HepG2 (cell line): ENCODE measurements around the gene INTS3. TPM values are rescaled to one million over a fixed set of nuclear protein-coding genes. Genes with fewer than 3 reads are reported as not detected.
A peak's percentile ranks its signal among the peaks of the same experiment; 100 is the strongest.

ENCODE experiments used
- ATAC-seq: fragments of 200-7000 bp; cut with Tn5 transposase; 3 replicates; pipeline ENCODE4 v1.9.1; 2020; ENCODE audit warnings: mild to moderate bottlenecking, moderate library complexity
- BruUV-seq: library from RNA; stranded (reverse); fragments of 400-500 nt; replicated peaks from 2 replicates; lab custom pipeline; 2021; lab: Mats Ljungman, UMichigan
- CTCF ChIA-PET: fragments of 300-600 bp; formaldehyde crosslinking; extraction: SDS; loops from one replicate; lab custom pipeline; 2021; ENCODE audit warnings: low total read pairs, inconsistent platforms, low intra/inter-chr PET ratio; lab: Yijun Ruan, JAX
- POLR2A ChIA-PET: fragments of 350-600 bp; sonication (Branson Sonifier 250); formaldehyde crosslinking; loops from one replicate; lab custom pipeline; 2020; ENCODE audit warnings: antibody characterized with exemption, inconsistent platforms; lab: Yijun Ruan, JAX
- DNase-seq: peaks from one replicate; pipeline ENCODE4 v3.0.0-alpha.2; 2015; ENCODE audit warnings: low spot score
- FAIRE-seq: peaks from 3 replicates; lab custom pipeline; 2011; peaks lifted over from hg19 to GRCh38; lab: Jason Lieb, UNC
- H2AFZ ChIP-seq: one replicate; pipeline ENCODE4 v1.6.1; 2011; ENCODE audit warnings: low read length, inconsistent platforms
- H3K27ac ChIP-seq: fragments of 300-600 bp; 3 replicates; pipeline ENCODE4 v1.8.0; 2011; ENCODE audit warnings: mixed run types, mild to moderate bottlenecking, mixed read lengths, low read length, inconsistent platforms; ENCODE audit not compliant: insufficient read depth; ENCODE audit errors: extremely low read length
- H3K27me3 ChIP-seq, 2 experiments: fragments of 200-600 bp in 1 of 2; 2 replicates in 1 of 2; 3 replicates in 1 of 2; pipeline versions ENCODE4 v1.6.0 to v1.8.0; 2011; ENCODE audit warnings: low read length in 2 of 2, mild to moderate bottlenecking in 2 of 2, moderate library complexity in 2 of 2, inconsistent platforms in 1 of 2; ENCODE audit not compliant: insufficient read depth in 2 of 2, control insufficient read depth in 1 of 2
- H3K36me3 ChIP-seq, 2 experiments: fragments of 200-600 bp in 1 of 2; replicated peaks in 1 of 2; 2 replicates in 1 of 2; 3 replicates in 1 of 2; pipeline versions ENCODE4 v1.5.1 to v1.8.0; 2011; ENCODE audit warnings: low read length in 2 of 2, inconsistent platforms in 1 of 2; ENCODE audit not compliant: insufficient read depth in 2 of 2, control insufficient read depth in 1 of 2
- H3K4me1 ChIP-seq: 2 replicates; pipeline ENCODE4 v1.5.1; 2012; ENCODE audit warnings: low read length, inconsistent platforms; ENCODE audit not compliant: insufficient read depth
- H3K4me2 ChIP-seq: 2 replicates; pipeline ENCODE4 v1.6.0; 2011; ENCODE audit warnings: low read depth, low read length, inconsistent platforms
- H3K4me3 ChIP-seq, 3 experiments: fragments of 200-600 bp in 1 of 3; sonication (generic), shearing (Covaris generic) in 1 of 3; replicated peaks in 1 of 3; 2 replicates each; pipeline ENCODE4 v1.5.1; 2011 to 2016; ENCODE audit warnings: low read length in 3 of 3, inconsistent platforms in 2 of 3, low read depth in 2 of 3, mild to moderate bottlenecking in 2 of 3, control low read depth in 1 of 3, mixed read lengths in 1 of 3; ENCODE audit not compliant: insufficient read depth in 1 of 3
- H3K79me2 ChIP-seq: one replicate; pipeline ENCODE4 v1.6.1; 2011; ENCODE audit warnings: low read length, inconsistent platforms; ENCODE audit not compliant: insufficient read depth
- H3K9ac ChIP-seq: 2 replicates; pipeline ENCODE4 v1.6.0; 2011; ENCODE audit warnings: mild to moderate bottlenecking, low read depth, low read length, inconsistent platforms; ENCODE audit not compliant: insufficient read depth
- H3K9me3 ChIP-seq: 2 replicates; pipeline ENCODE4 v1.5.1; 2012; ENCODE audit warnings: mild to moderate bottlenecking, low read length
- H4K20me1 ChIP-seq: 2 replicates; pipeline ENCODE4 v1.6.0; 2011; ENCODE audit warnings: inconsistent platforms, mild to moderate bottlenecking, low read length, moderate library complexity; ENCODE audit not compliant: insufficient read depth
- HNRNPL ChIP-seq: fragments of 200-400 bp; formaldehyde crosslinking; IDR thresholded peaks from 2 replicates; pipeline ENCODE4 v1.6.1; 2017; ENCODE audit warnings: mild to moderate bottlenecking, low read depth, low read length
- NR2F6 ChIP-seq, 2 experiments: IDR thresholded peaks; 2 replicates each; pipeline ENCODE4 v1.6.1; 2016; ENCODE audit warnings: antibody characterized with exemption in 1 of 2, mild to moderate bottlenecking in 1 of 2
- ZNF570 ChIP-seq: sonication (generic); formaldehyde crosslinking; IDR thresholded peaks from 2 replicates; pipeline ENCODE4 v1.4.0; 2020; ENCODE audit warnings: mild to moderate bottlenecking, missing genetic modification reagents, borderline replicate concordance
- WGBS: methylation state at CpG from one replicate; pipeline ENCODE4 v1.1.6; 2017; ENCODE audit warnings: low lambda C conversion rate; 5-methylcytosine and 5-hydroxymethylcytosine counted together
- in situ Hi-C: cut with HindIII; loops from 2 replicates; pipeline ENCODE4 v1.10.0; 2017; ENCODE audit warnings: low pct_unique_long_range_greater_than_20kb; ENCODE audit not compliant: extremely low pct_ligation_motif_present
- intact Hi-C: fragments of 100-400 bp; cut with micrococcal nuclease; formaldehyde crosslinking; loops from one replicate; pipeline ENCODE4 v1.10.0; 2022; ENCODE audit not compliant: unreplicated experiment
- polyA plus RNA-seq, 8 experiments: library from polyadenylated mRNA; depleted of rRNA in 3 of 8; stranded (reverse) in 7 of 8; unstranded in 1 of 8; fragments of >200 nt; fragmentation: Illumina TruSeq in 4 of 8; extraction: Trizol in 4 of 8; gene quantifications; 2 replicates each; pipeline versions ENCODE4 v1.2.1 to v1.2.3, GENCODE V29; 2011 to 2016; ENCODE audit warnings: low read depth in 4 of 8, missing spikeins in 1 of 8, mixed read lengths in 1 of 8; ENCODE audit not compliant: insufficient read depth in 1 of 8
- total RNA-seq, 5 experiments: library from RNA; depleted of rRNA; stranded (reverse); fragments of >200 nt; fragmentation: Illumina TruSeq; extraction: Trizol; gene quantifications; 2 replicates each; pipeline ENCODE4 v1.2.3, GENCODE V29; 2016; ENCODE audit warnings: low read depth in 1 of 5

INTS3 gene
- total and polyA plus RNA-seq, 2 of the 13 experiments (the other 11 are each of a cell fraction or from before 2014, with no cell fraction given) = 17.2 to 27.2 TPM

DNA sequence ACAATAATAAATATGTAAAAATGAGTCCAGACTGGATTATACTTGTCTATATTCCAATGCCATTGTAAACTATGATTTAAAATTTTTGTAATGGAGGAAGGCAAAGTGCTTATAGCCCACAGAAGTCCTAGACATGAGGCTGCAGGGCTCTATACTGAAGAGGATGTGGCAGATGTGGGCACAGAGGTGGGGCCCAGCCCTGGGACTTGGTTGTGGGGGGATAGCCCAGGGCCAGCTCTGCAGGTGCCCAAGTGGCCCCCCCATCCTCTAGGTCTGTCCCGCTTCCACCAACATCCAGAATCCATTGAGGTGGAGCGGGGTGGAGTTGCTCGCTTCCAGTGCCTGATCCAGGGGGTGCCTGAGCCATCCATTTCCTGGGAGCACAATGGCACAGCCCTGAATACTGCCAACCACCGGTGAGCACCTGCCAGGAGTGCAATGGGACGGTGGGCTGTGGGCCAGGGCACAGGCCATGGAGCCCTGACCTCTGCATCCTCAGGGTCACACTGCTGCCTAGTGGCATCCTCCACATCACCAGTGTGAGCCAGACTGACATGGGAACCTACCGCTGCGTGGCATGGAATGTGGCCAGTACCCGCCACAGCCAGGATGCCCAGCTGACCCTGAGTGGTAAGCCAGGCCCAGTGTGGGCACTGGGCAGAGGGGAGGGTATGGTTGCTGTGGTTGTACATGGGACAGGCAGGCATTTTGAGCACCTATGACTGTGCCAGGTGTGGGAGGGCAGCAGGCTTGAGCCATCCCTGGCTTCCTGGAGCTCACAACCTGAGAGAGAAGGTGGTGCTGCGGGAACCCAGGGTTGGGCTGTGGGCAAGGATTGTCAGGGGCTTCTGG is 68.3 kb downstream of the INTS3 start:
- CTCF ChIA-PET = interaction anchor here (3.6 kb wide), 1 partner anchor 190 kb away, joined by 35 read pairs; the partner anchor contains the start of gene RAB13
- Histone ChIP-seq H3K9ac (no peak overlapping the region), H4K20me1 (no peaks in the 10 kb centered on the region), H3K4me1 (peaks cover 48% of the 10 kb centered on the region), H2AFZ (no peak overlapping the region), H3K27ac (no peak overlapping the region), H3K9me3 (no peaks in the 10 kb centered on the region), H3K79me2 (no peaks in the 10 kb centered on the region), H3K36me3 (no peaks in the 10 kb centered on the region), H3K27me3 (peaks cover 7 to 45% of the 10 kb centered on the region in 2 experiments; a peak in 4 of 5 replicates), H3K4me3 (no peak overlapping the region), H3K4me2 (no peak overlapping the region)
- in situ Hi-C loops (loop anchor here (5.0 kb wide), 1 partner anchor 191 kb away; the partner anchor contains the start of gene RAB13), intact Hi-C loops (loop anchor here (5.0 kb wide), 1 partner anchor 171 kb away; the partner anchor contains the start of gene CREB3L4)
- DNase-seq (no peak), FAIRE-seq (no peak), ATAC-seq (no peak)
- WGBS = 20% methylated on average over 4 of the region's 9 CpGs
- TF ChIP-seq ZNF570 (CRISPR knock-in tag) (no peak), NR2F6 (IDR thresholded peaks at IDR 0.05) (no peak), NR2F6 (CRISPR knock-in tag; IDR thresholded peaks at IDR 0.05) (no peak), HNRNPL (0 out of 2 replicates have a peak, but pooled peaks have one; percentile 25)
- POLR2A ChIA-PET = interaction anchor here (1.0 to 2.6 kb wide), 2 partner anchors 190 to 194 kb away, joined by 8 to 10 read pairs; partner anchors contain the start of genes RAB13 and RPS27
- no TSS peak for BruUV-seq
